Right lobe of liver (tissue), 6 donors: Measurements from ENCODE around the gene GABARAPL1. TPM values are rescaled to one million over a fixed set of nuclear protein-coding genes. Genes with fewer than 3 reads are reported as not detected.
A peak's percentile ranks its signal among the peaks of the same experiment; 100 is the strongest.

Experiments
- ATAC-seq, 4 donors: fragments of 200-7000 bp; cut with Tn5 transposase; one replicate each; pipeline ENCODE4 v1.9.1; 2020; ENCODE audit warnings: mild to moderate bottlenecking in 4 of 4, moderate library complexity in 4 of 4
- DNase-seq, 3 donors: peaks; one replicate each; pipeline ENCODE4 v3.0.0-alpha.2; 2020
- H3K27ac ChIP-seq, 3 donors: fragments of 200-600 bp; one replicate each; pipeline ENCODE4 v1.8.0; 2022
- H3K27me3 ChIP-seq, 2 donors: fragments of 200-600 bp; one replicate each; pipeline ENCODE4 v1.8.0; 2022
- H3K36me3 ChIP-seq, 4 donors: fragments of 200-600 bp; sonication (generic) in 1 of 4; one replicate each; pipeline versions ENCODE4 v1.5.1 to v1.8.0; 2017 to 2022; ENCODE audit warnings: control low read depth in 1 of 4
- H3K4me1 ChIP-seq, 4 donors: fragments of 200-600 bp; sonication (generic) in 1 of 4; one replicate each; pipeline versions ENCODE4 v1.5.1 to v1.8.0; 2017 to 2022; ENCODE audit warnings: control low read depth in 1 of 4
- H3K4me3 ChIP-seq, 3 donors: fragments of 200-600 bp; one replicate each; pipeline ENCODE4 v1.8.0; 2022
- H3K9me3 ChIP-seq, 4 donors: fragments of 200-600 bp; sonication (generic) in 1 of 4; one replicate each; pipeline versions ENCODE4 v1.5.1 to v1.8.0; 2017 to 2022; ENCODE audit warnings: control low read depth in 1 of 4
- CTCF ChIP-seq, 4 donors: fragments of 200-600 bp in 3 of 4; fragments of 450-650 bp in 1 of 4; IDR thresholded peaks; one replicate each; pipeline versions ENCODE4 v1.5.1 to v1.8.0; 2016 to 2022; ENCODE audit warnings: antibody characterized with exemption in 4 of 4, mild to moderate bottlenecking in 2 of 4
- POLR2A ChIP-seq: fragments of 450-650 bp; IDR thresholded peaks from one replicate; pipeline ENCODE4 v1.6.1; 2017; ENCODE audit warnings: antibody characterized with exemption, mild to moderate bottlenecking
- WGBS: methylation state at CpG from one replicate; pipeline ENCODE4 v1.1.6; 2018; ENCODE audit warnings: low coverage, low lambda C conversion rate; ENCODE audit not compliant: insufficient coverage; ENCODE audit errors: missing lambda C conversion rate; 5-methylcytosine and 5-hydroxymethylcytosine counted together
- intact Hi-C, 2 donors: fragments of 100-400 bp; cut with DNase I; formaldehyde crosslinking; loops; one replicate each; pipeline versions ENCODE4 v1.11.2 to v1.14.1; 2022
- total RNA-seq, 6 experiments: library from RNA; depleted of rRNA in 2 of 6; stranded (reverse); fragments of >200 nt in 2 of 6; fragmentation: NEBNext Ultra II Directional in 3 of 6; extraction: Animal tissue kit (Norgen Biotek cat#: 25700) in 3 of 6; gene quantifications; one replicate each; pipeline versions ENCODE4 v1.1.0 to v1.2.4, GENCODE V29; 2016 to 2023
- donor health status: DM: no; HTN: yes; CAD: no.
- donor health status: DM: no; HTN: no; CAD: no.
- donor health status: DM: no; HTN: no; CAD: no.
- donor health status: DM: no; HTN: yes; CAD: no.
- donor health status: DM: no; HTN: yes; CAD: no.

Gene GABARAPL1
- total RNA-seq, 6 experiments from 2014 or later: 59.5 to 123 (median 83.4) TPM

- TF ChIP-seq CTCF (IDR thresholded peaks at IDR 0.05): no peak
- no peak for TF ChIP-seq POLR2A
- DNase-seq (no peak), ATAC-seq (no peak)
- intact Hi-C loops: no loop called here
- no peaks in the 10 kb centered on the region for H3K27me3 ChIP-seq
- no peaks in the 10 kb centered on the region for H3K9me3 ChIP-seq
- H3K36me3 ChIP-seq: no peaks in the 10 kb centered on the region
- H3K4me1 ChIP-seq: peaks cover 0 to 3% (median 0%) of the 10 kb centered on the region in 4 donors
- no peak overlapping the region for H3K4me3 ChIP-seq
- H3K27ac ChIP-seq: no peak overlapping the region
- WGBS: 64% methylated on average over 3 of the region's 3 CpGs
Measured at GRCh38 chr12:10169104-10169503, 43.6 kb upstream of the GABARAPL1 start.

GRCh38 chr12:10170216-10170615, 42.5 kb upstream of the GABARAPL1 start:
- no peak overlapping the region for H3K27ac ChIP-seq
- peaks cover 0 to 3% (median 0%) of the 10 kb centered on the region in 4 donors for H3K4me1 ChIP-seq
- intact Hi-C loops: no loop called here
- H3K36me3 ChIP-seq: no peaks in the 10 kb centered on the region
- WGBS: 65% methylated on average over 5 of the region's 5 CpGs
- H3K27me3 ChIP-seq: no peaks in the 10 kb centered on the region
- no peaks in the 10 kb centered on the region for H3K9me3 ChIP-seq
- no peak for TF ChIP-seq CTCF (IDR thresholded peaks at IDR 0.05)
- no peak for TF ChIP-seq POLR2A
- ATAC-seq (peak in 1 of 4 donors; percentile 30), DNase-seq (no peak)
- H3K4me3 ChIP-seq: no peak overlapping the region

- Histone ChIP-seq H3K36me3 (no peaks in the 10 kb centered on the region), H3K27ac (no peak within 1 kb of the TSS), H3K27me3 (no peaks in the 10 kb centered on the region), H3K4me1 (peaks cover 0 to 3% (median 0%) of the 10 kb centered on the region in 4 donors), H3K9me3 (no peaks in the 10 kb centered on the region), H3K4me3 (no peak within 1 kb of the TSS)
- no peak for TF ChIP-seq CTCF (IDR thresholded peaks at IDR 0.05)
- no peak for TF ChIP-seq POLR2A
- ATAC-seq (no peak), DNase-seq (no peak)
- intact Hi-C loops: no loop called here
- WGBS: 53% methylated on average over 7 of the region's 7 CpGs
Measured at GRCh38 chr12:10171973-10172728, 40.5 kb upstream of the GABARAPL1 start, which contains the start of gene OLR1. Gene OLR1, minus strand, starts transcription at chr12:10172132. Its CDS starts 55 bp downstream, at chr12:10172077.

- WGBS: 77% methylated on average over 2 of the region's 2 CpGs
- no peaks in the 10 kb centered on the region for H3K36me3 ChIP-seq
- intact Hi-C loops: no loop called here
- H3K9me3 ChIP-seq: no peaks in the 10 kb centered on the region
- ATAC-seq (no peak), DNase-seq (no peak)
- H3K27me3 ChIP-seq: no peaks in the 10 kb centered on the region
- H3K27ac ChIP-seq: no peak overlapping the region
- no peak for TF ChIP-seq POLR2A
- no peak for TF ChIP-seq CTCF (IDR thresholded peaks at IDR 0.05)
- no peak overlapping the region for H3K4me3 ChIP-seq
- no peaks in the 10 kb centered on the region for H3K4me1 ChIP-seq
Measured at GRCh38 chr12:10174986-10175614, 37.6 kb upstream of the GABARAPL1 start.
